K562 (cell line): ENCODE data around the gene CSK. TPM values are rescaled to one million over a fixed set of nuclear protein-coding genes. Genes with fewer than 3 reads are reported as not detected.

ENCODE experiments used
- ATAC-seq: fragments of 200-7000 bp; cut with Tn5 transposase; 3 replicates; pipeline ENCODE4 v1.9.1; 2020; ENCODE audit warnings: moderate library complexity
- BruUV-seq: library from RNA; stranded (reverse); fragments of 400-500 nt; replicated peaks from 2 replicates; lab custom pipeline; 2021; lab: Mats Ljungman, UMichigan
- CTCF ChIA-PET: fragments of 300-600 bp; formaldehyde crosslinking; extraction: SDS; loops from one replicate; lab custom pipeline; 2021; ENCODE audit warnings: low intra/inter-chr PET ratio; lab: Yijun Ruan, JAX
- POLR2A ChIA-PET: fragments of 300-600, 350-650 bp; sonication (Branson Sonifier 250); formaldehyde crosslinking; extraction: SDS; loops from one replicate; lab custom pipeline; 2021; ENCODE audit warnings: antibody characterized with exemption, inconsistent platforms; lab: Yijun Ruan, JAX
- DNase-seq, 4 experiments: peaks; one replicate each; pipeline versions ENCODE4 v3.0.0 to v3.0.0-alpha.2; 2011 to 2018; ENCODE audit warnings: low spot score in 3 of 4, mixed read lengths in 3 of 4; ENCODE audit errors: extremely low read depth in 1 of 4
- FAIRE-seq: peaks from 2 replicates; lab custom pipeline; 2011; peaks lifted over from hg19 to GRCh38; lab: Jason Lieb, UNC
- H2AFZ ChIP-seq: 2 replicates; pipeline ENCODE4 v1.6.0; 2011; ENCODE audit warnings: low read depth, low read length, control low read depth, inconsistent platforms
- H3K27ac ChIP-seq: fragments of 200-600 bp; 3 replicates; pipeline ENCODE4 v1.8.0; 2011; ENCODE audit warnings: low read depth, mild to moderate bottlenecking, control low read depth, inconsistent platforms, low read length, moderate library complexity, mixed read lengths; ENCODE audit errors: extremely low read depth
- H3K27me3 ChIP-seq, 2 experiments: fragments of 300-600 bp in 1 of 2; 2 replicates in 1 of 2; 3 replicates in 1 of 2; pipeline versions ENCODE4 v1.6.0 to v1.8.0; 2011; ENCODE audit warnings: inconsistent platforms in 2 of 2, low read length in 2 of 2, mild to moderate bottlenecking in 1 of 2, mixed read lengths in 1 of 2, moderate library complexity in 1 of 2; ENCODE audit not compliant: control insufficient read depth in 2 of 2, insufficient read depth in 2 of 2
- H3K36me3 ChIP-seq: fragments of 300-600 bp; 3 replicates; pipeline ENCODE4 v1.8.0; 2011; ENCODE audit warnings: mild to moderate bottlenecking, low read length, inconsistent platforms; ENCODE audit not compliant: control insufficient read depth, insufficient read depth
- H3K4me1 ChIP-seq, 2 experiments: fragments of 200-600 bp in 1 of 2; replicated peaks in 1 of 2; 2 replicates in 1 of 2; 3 replicates in 1 of 2; pipeline versions ENCODE4 v1.5.1 to v1.8.0; 2011; ENCODE audit warnings: inconsistent platforms in 2 of 2, low read length in 2 of 2, mild to moderate bottlenecking in 1 of 2, mixed read lengths in 1 of 2, moderate library complexity in 1 of 2; ENCODE audit not compliant: control insufficient read depth in 2 of 2, insufficient read depth in 2 of 2
- H3K4me2 ChIP-seq: 2 replicates; pipeline ENCODE4 v1.6.1; 2011; ENCODE audit warnings: low read length, control low read depth, inconsistent platforms, mixed read lengths; ENCODE audit not compliant: insufficient read depth
- H3K4me3 ChIP-seq: fragments of 200-600 bp; sonication (generic), shearing (Covaris generic); 2 replicates; pipeline ENCODE4 v1.5.1; 2016; ENCODE audit warnings: control low read depth, inconsistent platforms
- H3K79me2 ChIP-seq: fragments of 200-600 bp; 3 replicates; pipeline ENCODE4 v1.8.0; 2011; ENCODE audit warnings: low read length, inconsistent platforms; ENCODE audit not compliant: control insufficient read depth, insufficient read depth
- H3K9ac ChIP-seq, 2 experiments: 2 replicates each; pipeline versions ENCODE4 v1.6.0 to v1.6.1; 2011; ENCODE audit warnings: low read depth in 2 of 2, low read length in 2 of 2, control low read depth in 1 of 2, inconsistent platforms in 1 of 2, mild to moderate bottlenecking in 1 of 2, mixed read lengths in 1 of 2; ENCODE audit not compliant: insufficient read depth in 1 of 2
- H3K9me1 ChIP-seq: one replicate; pipeline ENCODE4 v1.6.0; 2011; ENCODE audit warnings: inconsistent platforms, mild to moderate bottlenecking, low read length, moderate library complexity; ENCODE audit not compliant: control insufficient read depth, insufficient read depth
- H3K9me3 ChIP-seq: replicated peaks from 2 replicates; pipeline ENCODE4 v1.5.1; 2011; ENCODE audit warnings: low read depth, low read length, inconsistent platforms; ENCODE audit not compliant: control insufficient read depth, insufficient read depth
- H4K20me1 ChIP-seq: replicated peaks from 2 replicates; pipeline ENCODE4 v1.6.1; 2011; ENCODE audit warnings: low read length, inconsistent platforms, mixed read lengths; ENCODE audit not compliant: control insufficient read depth, insufficient read depth
- BDP1 ChIP-seq: IDR thresholded peaks from 3 replicates; pipeline ENCODE4 v1.6.1; 2011; ENCODE audit not compliant: insufficient read length, insufficient read depth
- CHD1 ChIP-seq: fragments of 200-600 bp; sonication (generic); IDR thresholded peaks from one replicate; pipeline ENCODE4 v1.6.1; 2012; ENCODE audit warnings: mild to moderate bottlenecking, moderate library complexity, low read length, inconsistent platforms
- FOXP1 ChIP-seq: sonication (generic); formaldehyde crosslinking; IDR thresholded peaks from 2 replicates; pipeline ENCODE4 v1.8.0; 2022; ENCODE audit warnings: mild to moderate bottlenecking, missing genetic modification reagents
- MNT ChIP-seq, 2 experiments: fragments of 450-650 bp; conservative IDR thresholded peaks; 2 replicates each; pipeline ENCODE4 v1.6.1; 2017; ENCODE audit warnings: mild to moderate bottlenecking in 2 of 2, moderate library complexity in 2 of 2
- PTTG1 ChIP-seq: fragments of 450-650 bp; IDR thresholded peaks from 2 replicates; pipeline ENCODE4 v1.6.1; 2016; ENCODE audit warnings: low read depth, mild to moderate bottlenecking, missing genetic modification characterization, missing compliant biosample characterization
- RAD21 ChIP-seq, 2 experiments: fragments of 250-450 bp in 1 of 2; fragments of 450-650 bp in 1 of 2; sonication (Bioruptor Pico) in 1 of 2; formaldehyde crosslinking in 1 of 2; IDR thresholded peaks in 1 of 2; conservative IDR thresholded peaks in 1 of 2; 2 replicates each; pipeline versions ENCODE4 v1.4.0 to v1.8.0; 2020 to 2022; ENCODE audit warnings: mild to moderate bottlenecking in 2 of 2, moderate library complexity in 1 of 2
- SMAD1 ChIP-seq: fragments of 150-350 bp; IDR thresholded peaks from 2 replicates; pipeline ENCODE4 v1.6.1; 2014; ENCODE audit warnings: low read length, low read depth; ENCODE audit not compliant: partially characterized antibody
- SOX6 ChIP-seq: fragments of 450-650 bp; IDR thresholded peaks from 2 replicates; pipeline ENCODE4 v1.6.1; 2014; ENCODE audit warnings: mild to moderate bottlenecking
- ZBTB1 ChIP-seq: sonication (generic); formaldehyde crosslinking; IDR thresholded peaks from 2 replicates; pipeline ENCODE4 v1.8.1; 2023; ENCODE audit warnings: missing genetic modification reagents, low read depth, mild to moderate bottlenecking, borderline replicate concordance
- ZNF217 ChIP-seq: sonication (generic); formaldehyde crosslinking; IDR thresholded peaks from 2 replicates; pipeline ENCODE4 v1.8.0; 2022; ENCODE audit warnings: mild to moderate bottlenecking, missing genetic modification reagents
- ZNF316 ChIP-seq: fragments of 450-650 bp; IDR thresholded peaks from 2 replicates; pipeline ENCODE4 v1.6.1; 2016
- ZNF764 ChIP-seq: fragments of 250-450 bp; sonication (Bioruptor Pico); IDR thresholded peaks from 2 replicates; pipeline ENCODE4 v1.4.0; 2020; ENCODE audit warnings: low read depth, mild to moderate bottlenecking, moderate library complexity
- WGBS: fragments of 100-300 bp; shearing (Covaris generic); methylation state at CpG from one replicate; pipeline ENCODE4 v1.1.6; 2016; ENCODE audit warnings: low coverage, mixed read lengths; ENCODE audit not compliant: insufficient coverage; ENCODE audit errors: missing lambda C conversion rate; 5-methylcytosine and 5-hydroxymethylcytosine counted together
- in situ Hi-C: fragments of 300-500 bp; cut with MboI; formaldehyde crosslinking; loops from 4 replicates; pipeline ENCODE4 v1.15.0; 2018; ENCODE audit warnings: inconsistent platforms, mixed read lengths
- intact Hi-C: fragments of 100-400 bp; cut with micrococcal nuclease; formaldehyde crosslinking; loops from 2 replicates; pipeline ENCODE4 v1.14.2; 2022
- polyA plus RNA-seq, 8 experiments: library from polyadenylated mRNA; depleted of rRNA in 4 of 8; stranded (reverse) in 5 of 8; unstranded in 3 of 8; fragments of >200 nt; fragmentation: Nextera tagmentation in 2 of 8; fragmentation: Illumina TruSeq in 1 of 8; extraction: Ambion mirVana in 2 of 8; extraction: Trizol in 1 of 8; gene quantifications; 2 replicates each; pipeline versions ENCODE4 v1.2.1 to v1.2.3, GENCODE V29; 2011 to 2014; ENCODE audit warnings: inconsistent platforms in 1 of 8, missing spikeins in 1 of 8
- total RNA-seq, 7 experiments: library from RNA; depleted of rRNA in 6 of 7; stranded (reverse); fragments of >200 nt in 6 of 7; fragmentation: Illumina TruSeq in 2 of 7; extraction: Trizol in 2 of 7; gene quantifications; 2 replicates each; pipeline versions ENCODE4 v1.2.1 to v1.2.3, GENCODE V29; 2011 to 2021; ENCODE audit warnings: low replicate concordance in 1 of 7

CSK gene
- total and polyA plus RNA-seq, 9 of the 15 experiments (the other 6 are each of a cell fraction or from before 2014, with no cell fraction given) = 1.5 to 112 (median 22.5) TPM

- Histone ChIP-seq H3K9me1 (no peaks in the 10 kb centered on the region), H3K9ac (no peak overlapping the region), H3K4me3 (no peak overlapping the region), H2AFZ (no peak overlapping the region), H3K27ac (no peak overlapping the region), H3K36me3 (no peaks in the 10 kb centered on the region), H4K20me1 (peaks cover 13% of the 10 kb centered on the region; the same call in 1 of the 2 replicates), H3K79me2 (no peaks in the 10 kb centered on the region), H3K27me3 (peaks cover 20 to 50% of the 10 kb centered on the region in 2 experiments), H3K4me2 (no peak overlapping the region), H3K4me1 (peaks cover 0 to 17% of the 10 kb centered on the region in 2 experiments; a peak in 2 of 5 replicates), H3K9me3 (no peaks in the 10 kb centered on the region)
- in situ Hi-C loops (no loop called here), intact Hi-C loops (no loop called here)
- BruUV-seq = no TSS peak
- no peak for TF ChIP-seq SOX6
- TF ChIP-seq MNT (conservative IDR thresholded peaks at IDR 0.05) = no peak
- no peak for TF ChIP-seq FOXP1
- no peak for TF ChIP-seq ZNF316
- TF ChIP-seq ZNF764 (CRISPR knock-in tag) = no peak
- no peak for TF ChIP-seq SMAD1
- TF ChIP-seq ZNF217 = no peak
- TF ChIP-seq CHD1 = no peak
- no peak for TF ChIP-seq BDP1
- TF ChIP-seq RAD21 (CRISPR knock-in tag; conservative IDR thresholded peaks at IDR 0.05 in 1 of 2, IDR thresholded peaks at IDR 0.05 in 1 of 2) = no peak
- no peak for TF ChIP-seq ZBTB1 (CRISPR knock-in tag)
- no peak for TF ChIP-seq PTTG1 (tag)
- WGBS = 1% methylated on average over 3 of the region's 3 CpGs
- ATAC-seq = no peak
- ChIA-PET POLR2A (interaction anchor here (0.9 kb wide), 1 partner anchor 14 kb away, joined by 4 read pairs; no protein-coding TSS in a partner anchor), CTCF (interaction anchor here (0.6 kb wide), 1 partner anchor 14 kb away, joined by 3 read pairs; the partner anchor contains the start of gene ULK3)
- FAIRE-seq = no peak
- no peak for DNase-seq
These were observed 47.6 kb downstream of the CSK start for GRCh38 chr15:74829486-74829885.
